Measurements from ENCODE around the gene PARD6B.
"Not testable (repeated sequence)": the region's sequence is repeated elsewhere in the genome, so short reads cannot be mapped to it uniquely, and the experiment has no call there.

The PARD6B gene

GRCh38 chr20:50731055-50731929, at the start of gene PARD6B:
PARD6B (plus strand) TSS chr20:50731580; CDS start chr20:50731787, 207 bp downstream.
- peak; percentile 100 for DNase-seq

DNA sequence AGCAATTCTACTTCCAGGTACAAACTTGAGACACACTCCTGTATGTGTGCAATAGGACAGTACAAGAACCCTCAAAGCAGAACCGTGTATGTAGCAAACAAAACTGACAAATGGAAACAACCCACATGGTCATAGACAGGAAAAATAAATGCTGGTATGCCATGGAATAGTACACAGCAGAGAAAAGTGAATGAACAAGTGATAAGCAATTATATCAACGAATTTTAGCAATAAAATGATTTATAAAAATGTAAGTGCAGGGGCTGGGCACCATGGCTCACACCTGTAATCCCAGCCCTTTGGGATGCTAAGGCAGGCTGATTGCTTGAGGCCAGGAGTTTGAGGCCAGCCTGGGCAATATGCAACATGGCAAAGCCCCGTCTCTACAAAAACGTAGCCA, 49.3 kb upstream of the PARD6B start:
- no peak for DNase-seq

- no peak for DNase-seq
Observed at GRCh38 chr20:50682947-50683530, 48.3 kb upstream of the PARD6B start.

GRCh38 chr20:50683570-50683969, 47.8 kb upstream of the PARD6B start:
- DNase-seq, result no peak

DNA sequence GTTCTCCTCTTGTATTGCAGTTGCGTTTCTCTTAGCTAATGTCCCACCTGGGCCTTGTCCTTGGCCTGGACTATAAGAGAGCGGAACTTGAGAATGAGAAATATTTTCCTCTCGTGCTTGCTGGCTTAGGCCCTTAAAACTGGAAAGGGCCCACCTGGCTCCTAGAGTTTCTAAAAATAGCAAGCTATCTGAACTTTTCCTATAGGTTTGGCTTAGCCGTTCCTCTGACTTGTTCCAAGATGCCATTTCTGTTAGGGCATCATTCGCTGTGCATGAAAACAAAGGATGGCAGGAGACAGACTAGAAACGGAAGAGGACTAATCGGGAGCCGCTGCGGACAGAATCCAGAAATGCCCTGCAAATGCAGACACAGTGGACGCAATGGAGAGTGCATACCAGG, 44.6 kb upstream of the PARD6B start:
- no peak for DNase-seq

DNA sequence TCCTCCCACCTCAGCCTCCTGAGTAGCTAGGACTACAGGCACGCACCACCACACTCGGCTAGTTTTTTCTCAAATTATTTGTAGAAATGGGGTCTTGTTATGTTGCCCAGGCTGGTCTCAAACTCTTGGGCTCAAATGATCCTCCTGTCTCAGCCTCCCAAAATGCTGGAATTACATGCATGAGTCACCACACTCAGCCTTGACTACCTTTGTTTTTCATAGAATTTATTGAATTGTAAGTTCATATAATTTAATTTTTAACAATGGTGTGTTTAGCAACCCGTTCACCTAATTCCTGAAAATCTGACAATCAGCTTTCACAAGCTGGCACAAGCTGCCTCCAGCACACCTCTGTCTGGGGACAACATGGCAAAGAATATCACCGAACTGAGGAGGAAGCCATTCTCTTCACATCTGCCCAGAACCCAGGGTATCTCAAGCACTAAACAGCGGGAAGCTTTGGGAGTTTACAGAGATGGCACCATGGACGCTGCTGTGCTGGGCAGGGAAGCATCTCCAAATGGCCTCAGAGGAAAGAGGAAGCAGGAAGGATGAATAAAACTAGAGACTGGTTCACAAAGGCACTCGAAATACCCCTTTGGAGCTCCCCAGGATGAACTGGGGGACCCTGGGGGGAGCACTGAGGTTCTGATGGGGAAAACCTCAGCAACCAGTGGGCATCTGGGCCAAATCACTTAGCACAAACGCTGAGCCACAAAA, 43.0 kb upstream of the PARD6B start:
- DNase-seq, result no peak

DNA sequence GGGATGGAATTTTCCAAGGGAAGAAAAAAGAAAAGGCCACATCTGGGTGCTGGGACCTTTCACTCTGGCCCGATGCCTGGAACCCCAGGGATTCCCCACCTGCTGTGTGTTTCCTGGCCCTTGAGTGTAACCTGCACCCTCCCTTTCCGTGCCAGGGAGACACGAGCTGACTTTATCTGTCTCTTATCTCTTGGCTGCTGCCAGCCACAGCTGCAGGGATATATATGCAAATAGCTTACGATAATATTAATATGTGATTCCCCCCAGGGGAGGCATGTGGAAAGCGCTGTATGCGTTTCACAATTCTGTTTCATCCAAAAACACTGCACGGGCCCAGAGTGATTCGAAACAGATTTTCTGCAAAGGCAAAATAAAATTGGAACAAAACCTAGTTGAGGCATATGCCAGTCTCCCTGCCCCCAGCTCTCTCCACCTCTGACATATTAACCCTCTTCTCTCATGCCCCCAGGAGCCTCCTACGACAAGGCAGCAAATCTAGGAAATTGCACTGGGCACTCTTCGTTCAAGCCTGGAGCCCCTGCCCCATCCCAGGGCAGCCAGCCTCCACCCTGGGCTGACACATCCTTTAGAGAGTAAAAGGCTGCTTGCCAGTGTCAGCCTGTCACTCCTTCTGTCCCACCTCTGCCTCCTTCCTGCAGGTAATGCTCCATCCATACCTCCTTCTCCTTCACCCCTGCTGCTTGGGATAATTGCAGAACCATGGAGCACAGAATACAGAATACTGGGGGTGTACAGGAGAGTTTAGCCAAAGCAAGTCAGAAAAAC, 41.3 kb upstream of the PARD6B start:
- no peak for DNase-seq

- DNase-seq, result peak; percentile 44
Observed at GRCh38 chr20:50690650-50691572, 40.5 kb upstream of the PARD6B start, which contains the start of gene RIPOR3. RIPOR3 (minus strand) TSS chr20:50691542; CDS start chr20:50691128, 414 bp downstream.

DNA sequence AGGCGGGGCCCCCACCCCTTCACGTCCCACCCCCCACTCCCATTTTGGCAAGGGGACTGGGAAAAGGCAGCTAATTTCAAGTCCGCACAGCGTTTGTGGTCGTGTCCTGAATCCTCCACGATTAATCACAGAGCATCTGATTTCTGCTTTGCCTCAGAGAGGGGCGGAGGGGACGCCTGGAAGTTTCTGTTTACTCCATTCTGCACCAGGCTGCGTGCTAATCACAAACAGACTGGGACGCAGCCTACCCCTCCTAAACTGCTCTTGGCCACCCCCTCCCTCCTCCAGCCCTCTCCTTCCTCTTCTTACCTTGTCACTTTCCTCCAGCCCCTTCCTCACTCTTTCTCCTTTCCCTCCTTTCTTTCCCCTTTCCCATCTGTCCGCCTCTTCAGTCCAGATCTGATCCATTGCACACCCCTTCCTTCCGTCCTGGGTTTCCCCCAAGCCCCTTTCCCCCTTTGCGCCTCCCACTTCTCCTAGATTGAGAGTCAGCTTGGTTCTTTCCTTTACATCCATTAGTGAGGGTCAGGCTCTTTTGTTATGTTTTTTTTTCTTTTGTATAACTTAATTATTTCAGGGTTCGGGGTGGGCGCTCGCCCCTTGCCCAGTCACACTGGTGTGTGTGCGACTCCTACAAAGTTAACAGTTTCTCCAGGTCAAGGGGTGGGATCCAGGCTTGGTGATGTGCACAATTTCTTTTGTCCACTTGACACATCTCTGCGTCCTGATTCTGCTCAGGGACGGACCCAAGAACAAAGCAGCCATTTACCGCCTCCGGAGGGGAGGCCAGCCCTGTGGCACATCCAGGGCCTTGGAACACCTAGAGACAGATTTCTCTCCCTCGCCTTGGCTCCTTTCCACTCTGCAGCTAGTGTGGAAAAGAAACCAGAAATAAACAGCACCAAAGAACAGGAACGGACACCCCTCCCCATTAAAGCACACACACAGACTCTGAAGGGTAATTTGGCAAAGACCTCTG, 39.5 kb upstream of the PARD6B start:
- peak; percentile 16 for DNase-seq

GRCh38 chr20:50692552-50692933, 38.8 kb upstream of the PARD6B start:
- no peak for DNase-seq

- no peak for DNase-seq
Observed at GRCh38 chr20:50693001-50693400, 38.4 kb upstream of the PARD6B start.

DNA sequence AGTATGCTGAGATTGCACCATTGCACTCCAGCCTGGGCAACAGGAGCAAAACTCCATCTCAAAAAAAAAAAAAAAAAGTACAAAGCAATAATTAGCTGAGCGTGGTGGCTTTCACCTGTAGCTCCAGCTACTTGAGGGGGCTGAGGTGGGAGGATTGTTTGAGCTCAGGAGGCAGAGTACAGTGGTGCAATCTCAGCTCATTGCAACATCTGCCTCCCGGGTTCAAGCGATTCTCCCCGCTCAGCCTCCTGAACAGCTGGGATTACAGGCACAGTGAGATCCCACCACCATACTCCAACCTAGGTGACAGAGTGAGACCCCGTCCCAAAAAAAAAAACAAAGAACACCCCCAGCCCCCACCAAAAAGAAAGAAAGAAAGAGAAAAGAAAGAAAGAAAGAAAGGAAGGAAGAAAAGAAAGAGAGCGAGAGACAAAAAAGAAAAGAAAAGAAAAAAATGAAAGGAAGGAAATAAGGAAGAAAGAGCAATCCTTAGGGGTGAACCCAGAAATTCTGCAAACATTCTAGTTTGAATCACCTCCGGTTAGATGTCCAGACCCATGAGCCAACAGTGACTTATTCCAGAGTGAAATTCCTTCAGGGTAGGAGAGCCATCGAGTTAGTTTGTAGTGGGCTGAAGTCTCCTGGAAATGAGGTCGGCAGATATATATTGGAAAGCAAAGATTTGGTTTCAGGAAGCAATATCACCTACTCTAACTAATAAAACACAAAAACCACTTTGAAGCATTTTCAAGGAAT, 36.8 kb upstream of the PARD6B start:
- no peak for DNase-seq

GRCh38 chr20:50695135-50695872, 36.1 kb upstream of the PARD6B start:
- no peak for DNase-seq

GRCh38 chr20:50698255-50698654, 33.1 kb upstream of the PARD6B start:
- DNase-seq, result not testable (repeated sequence)

DNA sequence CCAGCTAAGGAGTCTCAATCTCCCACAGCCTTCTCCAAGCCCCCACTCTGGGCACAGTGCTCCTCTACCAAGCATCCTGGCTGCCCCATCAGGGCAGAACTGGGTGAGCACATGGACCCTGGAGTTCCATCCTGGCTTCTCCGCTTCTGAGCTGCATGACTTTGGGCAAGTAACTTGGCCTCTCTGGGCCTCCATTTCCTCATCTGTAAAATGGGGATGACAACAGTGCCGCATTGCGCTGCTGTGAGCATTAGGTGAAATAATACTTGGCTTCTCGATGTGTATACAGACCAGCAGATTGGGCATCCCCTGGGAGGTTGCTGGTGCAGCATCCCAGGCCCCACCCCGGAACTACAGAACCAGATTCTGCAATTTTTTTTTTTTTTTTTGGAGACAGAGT, 31.7 kb upstream of the PARD6B start:
- no peak for DNase-seq

GRCh38 chr20:50701041-50701963, 30.1 kb upstream of the PARD6B start:
- DNase-seq, result no peak

DNA sequence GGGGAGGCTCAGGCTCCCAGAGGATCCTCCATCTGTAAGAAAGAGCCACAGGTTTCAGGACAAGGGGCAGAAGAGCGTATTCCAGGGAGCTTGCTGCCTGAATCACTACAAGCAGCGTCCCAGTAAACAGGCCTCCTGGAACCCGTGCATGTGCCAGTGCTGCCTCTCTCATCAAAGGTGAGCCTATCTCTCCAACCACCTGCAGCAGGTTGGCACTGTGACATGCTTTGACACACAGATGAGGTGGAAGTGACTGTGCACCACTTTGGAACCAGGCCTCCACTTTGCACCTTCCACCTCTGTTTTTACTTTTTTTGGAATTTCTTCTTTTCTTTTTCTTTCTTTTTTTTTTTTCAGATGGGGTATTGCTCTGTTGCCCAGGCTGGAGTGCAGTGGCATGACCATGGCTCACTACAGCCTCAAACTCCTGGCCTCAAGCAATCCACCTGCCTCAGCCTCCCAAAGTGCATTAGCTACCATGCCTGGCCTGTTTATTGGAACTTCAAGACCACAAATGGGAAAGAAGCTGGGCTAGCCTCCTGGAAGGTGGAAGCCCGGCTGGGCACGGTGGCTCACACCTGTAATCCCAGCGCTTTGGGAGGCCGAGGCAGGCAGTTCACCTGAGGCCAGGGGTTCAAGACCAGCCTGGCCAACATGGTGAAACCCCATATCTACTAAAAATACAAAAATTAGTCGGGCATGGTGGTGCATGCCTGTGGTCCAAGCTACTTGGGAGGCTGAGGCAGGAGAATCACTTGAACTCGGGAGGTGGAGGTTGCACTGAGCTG, 27.5 kb upstream of the PARD6B start:
- not testable (repeated sequence) for DNase-seq

Data from DMS53 (cell line).